HG02852 (cell line): ENCODE measurements around the gene LGALS3BP.
"Not testable (repeated sequence)": the region's sequence is repeated elsewhere in the genome, so short reads cannot be mapped to it uniquely, and the experiment has no call there.

Experiments
- ATAC-seq: cut with Tn5 transposase; IDR thresholded peaks from one replicate; pipeline ENCODE4 v1.9.1; 2021; ENCODE audit warnings: mild to moderate bottlenecking, moderate library complexity; ENCODE audit not compliant: unreplicated experiment

Gene LGALS3BP, protein sequence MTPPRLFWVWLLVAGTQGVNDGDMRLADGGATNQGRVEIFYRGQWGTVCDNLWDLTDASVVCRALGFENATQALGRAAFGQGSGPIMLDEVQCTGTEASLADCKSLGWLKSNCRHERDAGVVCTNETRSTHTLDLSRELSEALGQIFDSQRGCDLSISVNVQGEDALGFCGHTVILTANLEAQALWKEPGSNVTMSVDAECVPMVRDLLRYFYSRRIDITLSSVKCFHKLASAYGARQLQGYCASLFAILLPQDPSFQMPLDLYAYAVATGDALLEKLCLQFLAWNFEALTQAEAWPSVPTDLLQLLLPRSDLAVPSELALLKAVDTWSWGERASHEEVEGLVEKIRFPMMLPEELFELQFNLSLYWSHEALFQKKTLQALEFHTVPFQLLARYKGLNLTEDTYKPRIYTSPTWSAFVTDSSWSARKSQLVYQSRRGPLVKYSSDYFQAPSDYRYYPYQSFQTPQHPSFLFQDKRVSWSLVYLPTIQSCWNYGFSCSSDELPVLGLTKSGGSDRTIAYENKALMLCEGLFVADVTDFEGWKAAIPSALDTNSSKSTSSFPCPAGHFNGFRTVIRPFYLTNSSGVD

DNA sequence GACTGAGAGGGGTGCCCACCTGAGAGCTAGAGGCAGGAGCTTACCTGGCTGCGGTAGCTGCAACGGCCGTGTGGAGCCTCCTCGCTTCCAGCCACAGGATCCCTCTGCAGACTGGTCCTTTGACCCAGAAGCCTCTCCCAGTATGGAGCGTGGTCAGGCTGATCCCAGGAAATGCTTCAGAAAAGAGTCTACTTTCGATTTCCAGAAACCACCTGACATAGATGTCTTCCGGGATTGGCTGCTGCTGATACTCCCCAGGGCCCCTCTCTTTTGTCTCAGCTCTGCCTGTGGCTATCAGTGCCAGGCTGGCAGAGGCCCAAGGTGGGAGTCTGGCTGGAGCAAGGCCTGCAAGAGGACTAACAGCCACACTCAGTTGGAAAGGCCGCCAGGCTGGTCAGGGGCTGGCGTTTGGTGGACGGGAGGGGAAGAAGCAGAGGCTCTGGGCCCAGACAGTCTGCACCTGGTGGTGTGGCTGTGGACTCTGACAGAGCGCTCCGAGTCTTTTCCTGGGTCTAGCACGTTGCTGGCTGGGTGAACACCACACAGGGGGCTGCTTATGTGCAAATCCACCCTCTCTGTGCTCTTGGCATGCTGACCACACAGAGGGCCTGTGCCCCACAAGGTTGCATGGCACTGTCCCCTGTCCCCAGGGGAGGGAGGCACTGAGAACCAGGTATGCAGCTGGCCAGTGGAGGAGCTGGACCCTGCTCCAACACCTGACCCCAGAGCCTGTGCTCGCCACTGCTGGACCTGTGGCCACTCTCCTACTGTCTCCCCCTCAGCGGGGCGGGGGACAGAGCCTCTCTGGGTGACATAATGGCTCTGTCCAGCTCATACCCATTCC, at the start of gene LGALS3BP:
Gene LGALS3BP (minus strand): TSS at position 144 of the 844 bp plus-strand sequence. CDS start 2,732 bp downstream, outside the sequence.
- no peak for ATAC-seq

DNA sequence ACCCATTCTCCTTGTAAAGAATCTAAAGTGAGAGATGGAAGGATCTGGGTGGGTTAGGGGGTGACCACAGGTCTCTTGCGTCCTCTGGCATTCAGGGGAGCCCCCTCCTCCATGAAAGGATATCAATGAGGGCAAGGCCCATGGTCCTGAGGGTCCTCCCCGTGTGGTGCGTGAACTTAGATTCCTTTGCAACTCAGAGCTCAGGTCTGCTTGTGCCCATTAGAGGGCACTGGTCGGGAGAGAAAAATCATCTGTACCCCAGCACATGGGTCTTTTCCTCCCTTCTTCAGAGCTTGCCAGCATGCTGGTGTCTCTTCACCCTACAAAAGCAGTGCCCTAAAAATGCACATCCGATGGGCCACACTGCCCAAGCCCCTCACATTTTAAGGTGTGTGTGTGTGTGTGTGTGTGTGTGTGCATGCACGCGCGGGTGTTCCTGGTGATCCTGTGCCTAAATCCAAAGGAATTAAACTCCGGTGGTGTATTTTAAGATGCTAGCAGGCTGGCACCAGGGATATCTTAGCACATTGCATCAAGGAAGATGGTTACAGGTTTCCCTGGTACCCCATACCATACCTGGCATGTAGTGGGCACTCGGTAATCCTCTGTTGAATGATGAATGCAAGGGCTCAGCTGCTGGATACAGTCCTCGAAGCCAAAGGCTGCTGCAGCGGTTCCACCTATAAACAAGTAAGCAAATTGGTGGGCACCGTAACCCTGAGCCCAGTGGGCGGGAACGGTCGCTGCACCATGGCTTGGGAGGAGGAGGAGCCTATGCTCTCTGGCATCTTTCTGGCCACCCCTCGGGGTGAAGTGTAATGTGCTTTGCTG, 49.0 kb upstream of the LGALS3BP start:
- ATAC-seq = no peak

DNA sequence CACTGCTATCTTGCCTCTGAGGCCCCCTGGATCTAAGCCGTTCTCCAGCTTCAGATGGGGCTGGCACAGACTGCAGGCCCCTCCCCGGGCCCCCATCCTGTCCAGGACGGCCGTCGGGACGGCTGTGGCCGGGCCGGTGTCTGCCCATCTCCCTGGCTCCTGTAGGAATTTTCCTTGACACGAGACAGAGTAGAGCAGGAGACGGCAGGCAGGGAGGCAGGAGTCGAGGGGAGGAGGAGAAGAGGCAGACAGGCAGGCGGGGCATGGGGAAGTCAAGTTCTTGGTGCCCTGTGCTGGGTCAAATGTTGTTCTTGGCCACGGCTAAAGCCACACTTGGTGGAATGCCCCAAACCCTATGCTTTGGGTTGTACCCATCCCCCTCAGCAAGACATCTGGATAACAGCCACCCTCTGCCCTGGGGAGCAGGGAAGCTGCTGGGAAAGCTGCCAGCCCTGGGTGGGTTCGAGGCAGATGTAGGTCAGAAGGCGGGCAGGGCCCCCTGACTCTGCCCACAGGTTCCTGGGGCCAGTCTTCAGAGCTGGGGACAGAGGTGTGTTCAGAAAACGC, 48.3 kb upstream of the LGALS3BP start:
- no peak for ATAC-seq

DNA sequence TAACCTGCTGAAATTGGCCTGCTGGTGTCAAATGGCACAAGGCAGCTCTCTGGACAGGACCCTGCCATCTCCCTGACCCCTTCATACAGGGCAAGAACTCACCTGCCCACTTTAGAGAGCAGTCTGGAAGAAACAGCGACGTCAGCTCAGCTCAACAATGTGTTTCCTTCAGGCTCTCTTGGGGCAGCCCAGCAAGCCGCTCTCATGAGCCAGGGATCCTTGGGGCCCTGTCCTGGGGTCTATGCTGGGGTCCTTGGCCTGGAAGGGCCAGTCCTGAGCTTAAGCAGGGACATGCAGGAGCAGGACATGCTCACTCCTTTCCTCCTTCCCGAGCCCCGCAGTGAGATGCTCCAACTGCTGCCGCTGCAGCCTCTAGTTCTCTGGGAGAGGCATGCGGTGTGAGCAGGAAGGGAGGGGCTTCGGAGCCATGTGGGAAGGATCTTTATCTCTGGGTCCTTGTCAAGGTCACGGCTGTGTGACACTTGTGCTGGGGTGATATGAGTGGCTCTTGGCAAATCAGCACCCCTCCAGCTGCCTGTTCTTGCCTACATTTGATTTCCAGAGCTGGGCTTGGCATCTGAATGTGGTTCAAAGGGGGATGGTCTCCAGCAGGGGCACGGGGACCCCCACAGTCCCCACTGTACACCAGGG, 47.7 kb upstream of the LGALS3BP start:
- ATAC-seq = no peak

DNA sequence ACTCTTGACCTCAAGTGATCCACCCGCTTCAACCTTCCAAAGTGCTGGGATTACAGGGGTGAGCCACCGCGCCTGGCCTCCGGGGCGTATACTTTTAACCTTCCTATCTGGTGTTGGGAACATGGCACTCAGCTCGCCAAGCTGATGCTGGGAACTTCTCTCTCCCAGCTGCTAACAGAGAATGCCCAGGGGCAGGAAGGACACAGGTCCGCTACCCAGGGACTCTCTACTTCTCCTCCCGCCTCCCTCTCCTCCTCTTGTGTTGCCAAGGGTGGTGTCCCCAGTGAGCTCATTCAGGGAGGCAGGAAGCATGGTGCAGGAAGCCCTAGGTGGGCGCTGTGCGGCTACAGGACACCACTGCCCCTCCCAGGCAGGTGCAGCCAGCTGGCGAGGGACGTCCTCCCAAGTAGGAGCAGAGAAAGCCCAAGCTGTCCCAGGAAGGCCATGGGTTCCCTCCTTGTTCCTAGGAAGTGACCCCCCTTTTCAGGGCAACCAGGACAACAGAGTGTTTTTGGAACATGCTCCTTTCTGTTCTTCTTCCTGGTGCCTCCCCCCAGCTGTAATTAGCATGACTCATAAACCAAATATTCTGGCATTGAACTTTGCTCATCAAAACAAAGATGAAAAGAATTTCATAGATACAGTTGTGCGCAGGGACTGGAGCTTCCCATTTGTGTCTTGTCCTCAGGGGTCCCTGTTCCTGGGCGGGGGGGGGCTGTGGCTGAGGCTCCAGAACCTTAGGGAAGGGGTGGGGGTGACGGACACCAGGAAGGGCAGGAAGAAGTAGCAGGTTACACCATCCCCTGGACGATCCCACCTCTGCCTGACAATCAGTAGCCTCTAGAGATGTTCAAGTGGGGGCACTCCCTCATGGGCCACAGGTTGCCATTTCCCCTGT, 46.9 kb upstream of the LGALS3BP start:
- no peak for ATAC-seq

DNA sequence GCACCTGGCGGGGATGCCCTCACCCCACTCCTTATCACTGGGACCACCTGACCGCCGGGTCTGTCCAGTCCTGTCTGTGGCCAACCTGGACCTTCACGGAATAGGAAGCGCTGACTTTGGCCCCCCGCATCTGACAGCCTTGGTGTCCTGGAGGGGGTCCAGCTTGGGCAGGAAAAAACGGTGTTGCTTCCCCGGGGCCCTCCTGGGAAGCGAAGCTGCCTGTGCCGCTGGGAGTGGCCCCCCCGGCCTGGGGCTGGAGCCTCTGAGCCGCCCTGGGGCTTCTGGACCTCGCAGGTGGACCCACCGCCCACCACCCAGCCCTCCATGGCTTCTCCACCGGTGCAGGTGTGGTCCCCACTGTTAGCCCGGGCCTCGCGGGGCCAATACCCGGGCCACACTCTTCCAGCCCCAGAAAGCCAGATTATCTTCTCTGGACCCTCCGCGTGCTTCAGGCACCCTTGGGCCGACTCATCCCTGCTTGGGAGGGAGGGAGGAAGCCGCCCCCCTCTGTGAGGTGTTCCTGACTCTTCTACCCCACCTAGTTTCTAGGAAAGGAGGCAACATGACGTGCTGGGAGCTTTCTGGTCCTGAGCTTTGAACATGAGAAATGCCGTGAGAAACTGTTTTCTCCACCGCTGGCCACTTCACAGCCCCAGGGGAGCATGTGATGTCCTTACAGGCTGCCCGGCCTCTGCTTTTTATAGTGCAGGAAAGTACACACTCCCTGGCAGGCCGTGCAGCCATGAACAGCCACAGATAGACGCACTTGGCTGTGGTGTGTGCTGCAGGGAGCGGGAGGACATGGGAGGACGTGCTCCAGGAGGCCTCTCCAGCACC, 45.4 kb upstream of the LGALS3BP start:
- no peak for ATAC-seq

DNA sequence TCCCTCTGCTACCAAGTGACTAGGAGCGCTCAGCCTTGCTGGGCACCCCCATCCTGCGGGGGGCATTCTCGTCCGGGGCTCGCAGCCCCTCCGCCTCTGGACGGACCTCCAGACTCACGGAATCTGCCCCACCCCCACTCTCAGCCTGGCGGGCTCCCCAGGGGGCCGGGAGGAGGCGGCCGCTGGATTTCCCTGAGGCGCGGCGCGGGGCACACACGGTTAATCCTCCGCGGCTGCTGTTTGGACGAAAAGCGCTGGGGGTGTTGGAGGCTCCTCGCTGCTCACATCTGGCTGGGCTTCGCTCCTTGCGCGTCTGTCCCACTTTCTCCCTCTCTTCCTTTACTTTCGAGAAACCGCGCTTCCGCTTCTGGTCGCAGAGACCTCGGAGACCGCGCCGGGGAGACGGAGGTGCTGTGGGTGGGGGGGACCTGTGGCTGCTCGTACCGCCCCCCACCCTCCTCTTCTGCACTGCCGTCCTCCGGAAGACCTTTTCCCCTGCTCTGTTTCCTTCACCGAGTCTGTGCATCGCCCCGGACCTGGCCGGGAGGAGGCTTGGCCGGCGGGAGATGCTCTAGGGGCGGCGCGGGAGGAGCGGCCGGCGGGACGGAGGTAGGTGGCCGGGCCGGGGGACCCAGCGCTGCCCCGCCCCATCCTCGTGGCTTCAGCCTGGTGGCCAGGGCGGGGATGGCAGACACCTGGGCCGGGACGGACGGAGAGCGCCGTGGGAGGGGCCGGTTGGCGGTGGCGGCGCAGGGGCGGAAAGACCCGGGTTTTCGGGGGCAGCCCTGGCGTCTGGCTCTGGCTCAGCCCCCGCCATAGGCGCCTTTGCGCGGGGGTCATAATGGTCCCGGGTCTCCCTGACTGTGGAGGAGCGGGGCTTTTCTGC, 44.4 kb upstream of the LGALS3BP start, which contains the start of gene C1QTNF1:
Gene C1QTNF1 (plus strand): TSS at position 284 of the 886 bp plus-strand sequence. CDS start 19,800 bp downstream, outside the sequence.
- ATAC-seq = no peak

DNA sequence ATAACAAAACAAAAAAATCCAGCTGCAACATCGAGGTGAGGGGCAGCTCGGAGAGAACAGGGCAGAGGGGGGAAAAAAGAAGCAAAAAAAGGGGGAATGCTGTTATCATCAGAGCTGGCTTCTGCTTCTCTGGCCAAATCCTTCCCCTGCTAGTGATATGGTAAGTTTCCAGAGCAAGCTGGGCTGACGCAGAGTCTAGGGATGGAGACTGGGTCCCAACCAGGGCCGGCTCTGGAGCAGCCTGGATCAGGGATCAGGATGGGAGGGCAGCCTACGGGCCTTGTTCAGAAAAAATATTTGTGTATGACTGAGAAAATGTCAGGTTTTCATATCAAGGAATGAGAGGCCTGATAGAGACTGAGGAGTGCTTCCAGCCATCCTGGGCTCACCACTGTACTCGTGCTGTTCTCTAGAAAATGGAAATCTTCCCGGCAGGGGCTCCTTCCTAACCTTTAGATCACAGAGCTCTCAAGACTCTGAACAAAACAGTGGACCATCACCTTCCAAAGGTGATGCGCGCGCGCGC, 43.5 kb upstream of the LGALS3BP start:
- ATAC-seq = no peak

DNA sequence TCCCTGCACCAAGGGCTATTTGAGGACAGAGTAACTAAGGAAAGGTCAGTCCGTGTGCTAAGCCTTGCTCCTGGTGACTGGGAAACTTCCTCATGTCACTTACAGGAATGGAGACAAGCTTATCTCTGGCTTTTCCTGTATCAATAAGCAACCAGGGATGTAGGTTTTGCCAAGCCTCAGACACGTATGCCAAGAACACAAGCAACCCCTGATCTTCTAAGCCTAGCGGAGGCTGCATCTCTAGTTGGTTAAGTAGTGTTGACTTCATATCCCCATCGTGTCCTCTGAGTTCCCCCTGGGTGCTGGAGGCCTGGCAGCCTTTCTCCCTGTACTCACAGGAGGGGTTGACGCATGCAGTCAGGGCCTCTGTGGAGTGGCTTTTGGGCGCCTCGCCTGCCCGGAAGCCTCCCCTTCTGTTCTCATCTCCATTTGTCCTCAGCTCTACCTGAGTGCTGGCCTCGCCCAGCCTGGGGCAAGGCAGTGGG, 42.8 kb upstream of the LGALS3BP start:
- ATAC-seq = no peak

DNA sequence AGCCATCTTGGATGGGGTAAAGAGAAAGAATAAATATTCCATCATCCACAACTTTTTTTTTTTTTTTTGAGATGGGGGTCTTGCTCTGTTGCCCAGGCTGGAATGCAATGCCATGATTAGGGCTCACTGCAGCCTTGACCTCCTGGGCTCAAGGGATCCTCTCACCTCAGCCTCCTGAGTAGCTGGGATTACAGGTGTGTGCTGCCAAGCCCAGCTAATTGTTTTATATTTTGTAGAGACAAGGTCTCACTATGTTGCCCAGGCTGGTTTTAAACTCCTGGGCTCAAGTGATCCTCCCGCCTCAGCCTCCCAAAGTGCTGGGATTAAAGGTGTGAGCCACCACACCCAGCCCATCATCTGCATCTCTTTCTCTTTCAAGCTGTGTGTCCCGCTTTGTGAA, 42.2 kb upstream of the LGALS3BP start:
- ATAC-seq = not testable (repeated sequence)

DNA sequence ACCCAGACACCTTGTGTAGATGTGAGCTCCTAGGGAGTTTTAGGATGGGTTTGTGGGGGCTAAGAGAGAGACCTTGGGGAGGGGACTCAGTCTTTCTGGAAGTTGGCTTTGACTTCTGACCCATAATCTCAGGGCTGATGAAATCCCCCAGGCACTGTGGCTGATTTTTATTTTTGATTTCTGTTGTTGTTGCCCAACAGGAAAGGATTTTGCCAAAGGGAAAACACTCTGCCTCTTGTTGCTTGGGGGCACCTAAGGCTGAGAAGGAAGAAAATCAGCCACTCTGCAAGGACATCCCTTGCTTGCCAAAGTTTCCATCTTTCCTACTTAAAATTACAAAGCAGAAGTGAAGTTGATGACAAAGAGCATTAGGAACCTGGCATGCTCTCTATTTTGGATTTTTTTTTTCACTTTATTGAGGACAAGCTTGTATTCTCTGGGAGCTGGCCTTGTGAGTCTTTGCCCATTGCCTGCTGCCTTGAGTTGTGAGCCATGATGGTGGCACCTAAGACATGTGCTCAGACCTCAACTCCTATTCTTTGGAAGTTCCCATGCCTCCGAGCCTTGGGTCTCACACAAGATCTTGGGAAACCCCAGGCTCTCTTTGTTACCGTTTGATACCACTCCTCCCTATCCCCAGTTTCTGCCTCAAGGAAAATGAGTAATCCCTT, 41.0 kb upstream of the LGALS3BP start:
- no peak for ATAC-seq

DNA sequence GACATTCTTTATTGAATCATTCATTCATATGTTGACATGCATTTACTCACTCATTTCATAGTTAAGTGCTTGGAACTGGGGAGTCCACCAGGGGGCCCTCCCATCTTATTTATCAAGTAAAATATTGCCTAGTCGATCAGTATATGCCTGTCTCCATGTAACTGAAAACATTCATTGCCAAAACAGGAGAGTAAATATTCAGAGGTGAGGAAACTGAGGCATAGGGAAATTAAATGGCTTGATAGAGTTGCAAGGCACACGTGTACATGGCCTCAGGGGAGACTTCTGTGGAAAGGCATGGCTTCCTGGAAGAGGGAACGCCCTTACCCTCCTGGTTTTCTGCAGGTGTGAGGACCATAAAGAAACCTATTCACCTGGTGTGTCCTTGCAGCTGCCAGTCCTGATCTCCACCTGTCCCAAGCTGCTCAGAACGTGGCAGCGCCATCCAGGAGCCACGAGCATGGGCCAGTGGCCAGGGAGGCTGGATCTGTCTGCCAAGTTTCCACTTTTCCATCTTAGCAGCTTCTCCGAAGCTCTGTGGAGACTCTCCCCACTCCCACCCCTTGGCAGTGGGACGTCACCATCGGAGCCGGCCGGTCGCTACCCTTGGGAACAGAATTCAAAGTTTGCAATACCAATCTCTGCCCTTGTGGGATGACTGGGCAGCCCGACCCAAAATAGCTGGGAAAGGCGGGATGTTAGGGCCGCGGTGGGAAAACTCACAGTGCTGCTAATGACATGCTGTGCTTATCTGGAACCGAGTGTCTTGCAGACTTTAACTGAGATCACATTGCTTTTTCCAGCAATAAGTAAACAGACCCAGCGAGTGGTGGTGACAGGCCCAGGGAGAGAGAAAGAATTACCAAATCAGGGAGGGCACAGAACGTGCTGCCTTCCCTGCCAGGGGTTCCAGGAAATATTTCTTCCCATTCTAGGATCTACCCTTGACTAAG, 40.2 kb upstream of the LGALS3BP start:
- no peak for ATAC-seq

DNA sequence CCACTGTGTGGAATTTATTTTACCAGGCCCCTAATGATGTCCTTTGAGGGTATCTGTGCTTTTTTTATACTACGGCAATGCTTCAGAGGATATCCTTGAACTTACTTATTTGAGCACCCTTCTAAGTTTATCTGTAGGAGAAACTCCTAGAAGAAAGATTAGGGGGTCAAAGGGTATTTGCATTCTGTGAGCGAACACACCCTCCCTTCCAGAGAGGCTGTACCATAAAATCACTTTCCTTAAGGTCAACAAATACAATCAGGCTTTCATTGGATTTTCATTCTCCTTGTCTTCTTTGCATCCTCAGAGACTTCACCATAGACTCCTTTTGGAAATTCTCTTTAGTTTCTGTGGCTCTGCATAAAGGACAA, 39.5 kb upstream of the LGALS3BP start:
- ATAC-seq = no peak

DNA sequence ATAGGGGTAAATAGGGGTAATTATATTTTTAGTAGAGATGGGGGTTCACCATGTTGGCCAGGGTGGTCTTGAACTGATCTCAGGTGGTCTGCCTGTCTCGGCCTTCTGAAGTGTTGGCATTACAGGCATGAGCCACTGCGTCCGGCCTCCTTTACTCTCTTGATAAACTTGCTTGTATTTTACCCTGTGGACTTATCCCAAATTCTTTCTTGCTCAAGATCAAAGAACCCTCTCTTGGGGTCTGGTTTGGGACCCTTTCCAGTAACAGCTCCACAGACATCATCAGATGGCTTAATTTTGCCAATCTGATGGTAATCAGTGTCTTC, 38.6 kb upstream of the LGALS3BP start:
- ATAC-seq = no peak
